Measurements from ENCODE around the gene MPPED1.

GRCh38 chr22:43512279-43512678, 100.5 kb downstream of the MPPED1 start:
- TF ChIP-seq CTCF (IDR thresholded peaks at IDR 0.05) (no peak), EP300 (IDR thresholded peaks at IDR 0.05) (no peak), POLR2AphosphoS5 (IDR thresholded peaks at IDR 0.05) (no peak), POLR2A (IDR thresholded peaks at IDR 0.05) (no peak)
